IMR-90 (cell line): ENCODE results near the gene JPH4. TPM values are rescaled to one million over a fixed set of nuclear protein-coding genes. Genes with fewer than 3 reads are reported as not detected.

Experiments
- ATAC-seq: fragments of 200-7000 bp; cut with Tn5 transposase; 2 replicates; pipeline ENCODE4 v1.9.1; 2020; ENCODE audit warnings: low read depth, mild to moderate bottlenecking, moderate library complexity
- BruUV-seq: library from RNA; stranded (reverse); fragments of 400-500 nt; replicated peaks from 2 replicates; lab custom pipeline; 2021; lab: Mats Ljungman, UMichigan
- CTCF ChIA-PET: fragments of 300-600 bp; formaldehyde crosslinking; extraction: SDS; loops from one replicate; lab custom pipeline; 2021; ENCODE audit warnings: antibody characterized with exemption; lab: Yijun Ruan, JAX
- POLR2A ChIA-PET: fragments of 300-600 bp; sonication (Branson Sonifier 250); formaldehyde crosslinking; loops from one replicate; lab custom pipeline; 2022; ENCODE audit warnings: antibody characterized with exemption; ENCODE audit not compliant: unreplicated experiment; lab: Charles Lee
- DNase-seq: peaks from one replicate; pipeline ENCODE4 v3.0.0; 2013
- H2AFZ ChIP-seq: replicated peaks from 2 replicates; pipeline ENCODE3; 2013; ENCODE audit warnings: low read length, mild to moderate bottlenecking; ENCODE audit not compliant: poor library complexity
- H2AK5ac ChIP-seq: 2 replicates; pipeline ENCODE4 v1.6.1; 2013; ENCODE audit warnings: low read depth, low read length, inconsistent platforms
- H2AK9ac ChIP-seq: replicated peaks from 2 replicates; pipeline ENCODE3; 2013; ENCODE audit warnings: mild to moderate bottlenecking, low read depth, low read length, moderate library complexity; ENCODE audit not compliant: poor library complexity
- H2BK120ac ChIP-seq: 2 replicates; pipeline ENCODE4 v1.6.1; 2013; ENCODE audit warnings: low read depth, low read length, inconsistent platforms
- H2BK15ac ChIP-seq: 3 replicates; pipeline ENCODE4 v1.6.1; 2013; ENCODE audit warnings: low read depth, low read length, inconsistent platforms
- H2BK20ac ChIP-seq: 2 replicates; pipeline ENCODE4 v1.6.1; 2013; ENCODE audit warnings: low read depth, mild to moderate bottlenecking, inconsistent platforms, low read length, moderate library complexity
- H2BK5ac ChIP-seq: 2 replicates; pipeline ENCODE4 v1.6.1; 2013; ENCODE audit warnings: mild to moderate bottlenecking, low read depth, low read length, inconsistent platforms; ENCODE audit not compliant: poor library complexity, severe bottlenecking
- H3K14ac ChIP-seq: replicated peaks from 2 replicates; pipeline ENCODE4 v1.6.1; 2013; ENCODE audit warnings: low read depth, low read length, inconsistent platforms
- H3K18ac ChIP-seq: 2 replicates; pipeline ENCODE4 v1.6.1; 2013; ENCODE audit warnings: low read depth, low read length, control low read depth
- H3K23ac ChIP-seq: 2 replicates; pipeline ENCODE4 v1.6.1; 2013; ENCODE audit warnings: low read depth, low read length, inconsistent platforms
- H3K27ac ChIP-seq: 2 replicates; pipeline ENCODE4 v1.5.1; 2013; ENCODE audit warnings: mild to moderate bottlenecking, control low read depth, low read length; ENCODE audit not compliant: insufficient read depth
- H3K27me3 ChIP-seq: 2 replicates; pipeline ENCODE4 v1.6.1; 2013; ENCODE audit warnings: low read length; ENCODE audit not compliant: control insufficient read depth, insufficient read depth
- H3K36me3 ChIP-seq: 2 replicates; pipeline ENCODE4 v1.6.1; 2013; ENCODE audit warnings: low read length, mixed read lengths; ENCODE audit not compliant: control insufficient read depth, insufficient read depth
- H3K4ac ChIP-seq: 2 replicates; pipeline ENCODE4 v1.6.1; 2013; ENCODE audit warnings: low read depth, low read length, inconsistent platforms
- H3K4me1 ChIP-seq: 2 replicates; pipeline ENCODE4 v1.6.1; 2013; ENCODE audit warnings: low read length, mixed read lengths; ENCODE audit not compliant: control insufficient read depth, insufficient read depth
- H3K4me2 ChIP-seq: 2 replicates; pipeline ENCODE4 v1.6.1; 2013; ENCODE audit warnings: low read depth, mild to moderate bottlenecking, control low read depth, low read length, moderate library complexity
- H3K4me3 ChIP-seq: 2 replicates; pipeline ENCODE4 v1.5.1; 2013; ENCODE audit warnings: low read depth, mild to moderate bottlenecking, control low read depth, low read length, moderate library complexity; ENCODE audit not compliant: insufficient read depth
- H3K56ac ChIP-seq: 2 replicates; pipeline ENCODE4 v1.6.1; 2013; ENCODE audit warnings: low read length, inconsistent platforms; ENCODE audit not compliant: insufficient read depth; ENCODE audit errors: extremely low read depth
- H3K79me1 ChIP-seq, 2 experiments: 2 replicates each; pipeline ENCODE4 v1.6.1; 2013; ENCODE audit warnings: low read length in 2 of 2, inconsistent platforms in 1 of 2, low read depth in 1 of 2
- H3K9ac ChIP-seq: 2 replicates; pipeline ENCODE4 v1.6.1; 2013; ENCODE audit warnings: low read depth, low read length, control low read depth
- H3K9me1 ChIP-seq: 2 replicates; pipeline ENCODE4 v1.6.1; 2013; ENCODE audit warnings: low read length, inconsistent platforms; ENCODE audit not compliant: insufficient read depth
- H3K9me3 ChIP-seq: 2 replicates; pipeline ENCODE4 v1.6.1; 2013; ENCODE audit warnings: low read length; ENCODE audit not compliant: control insufficient read depth, insufficient read depth
- H4K20me1 ChIP-seq: 2 replicates; pipeline ENCODE4 v1.6.1; 2013; ENCODE audit warnings: low read length, inconsistent platforms; ENCODE audit not compliant: insufficient read depth
- H4K5ac ChIP-seq: 2 replicates; pipeline ENCODE4 v1.6.1; 2013; ENCODE audit warnings: mild to moderate bottlenecking, low read depth, low read length, control low read depth
- H4K8ac ChIP-seq, 2 experiments: 2 replicates each; pipeline ENCODE4 v1.6.1; 2013; ENCODE audit warnings: low read depth in 2 of 2, low read length in 2 of 2, control low read depth in 1 of 2, inconsistent platforms in 1 of 2
- H4K91ac ChIP-seq: 2 replicates; pipeline ENCODE4 v1.6.1; 2013; ENCODE audit warnings: low read depth, low read length, inconsistent platforms; ENCODE audit not compliant: insufficient read depth
- BHLHE40 ChIP-seq: fragments of 150-350 bp; IDR thresholded peaks from 2 replicates; pipeline ENCODE4 v1.6.1; 2016; ENCODE audit warnings: mild to moderate bottlenecking, low read depth, low read length
- CEBPB ChIP-seq: IDR thresholded peaks from 2 replicates; pipeline ENCODE4 v1.6.1; 2012; ENCODE audit warnings: low read depth, low read length, improper control_type of control experiment
- CHD1 ChIP-seq: IDR thresholded peaks from 2 replicates; pipeline ENCODE4 v1.6.1; 2012; ENCODE audit warnings: low read depth, low read length, improper control_type of control experiment
- ELK1 ChIP-seq: fragments of 150-350 bp; IDR thresholded peaks from 2 replicates; pipeline ENCODE4 v1.6.1; 2016; ENCODE audit warnings: low read depth, mild to moderate bottlenecking, low read length, moderate library complexity, borderline replicate concordance
- FOS ChIP-seq: fragments of 150-350 bp; IDR thresholded peaks from 2 replicates; pipeline ENCODE4 v1.6.1; 2016; ENCODE audit warnings: low read depth, low read length
- MAFK ChIP-seq: IDR thresholded peaks from 2 replicates; pipeline ENCODE4 v1.6.1; 2012; ENCODE audit warnings: low read depth, low read length, improper control_type of control experiment
- MAZ ChIP-seq: IDR thresholded peaks from 2 replicates; pipeline ENCODE4 v1.6.1; 2012; ENCODE audit warnings: low read depth, mild to moderate bottlenecking, low read length, improper control_type of control experiment, moderate library complexity, borderline replicate concordance
- MXI1 ChIP-seq: IDR thresholded peaks from 2 replicates; pipeline ENCODE4 v1.6.1; 2012; ENCODE audit warnings: low read depth, mild to moderate bottlenecking, low read length, moderate library complexity, borderline replicate concordance
- NFE2L2 ChIP-seq: fragments of 150-350 bp; IDR thresholded peaks from 2 replicates; pipeline ENCODE4 v1.6.1; 2016; ENCODE audit warnings: low read depth, mild to moderate bottlenecking, low read length
- POLR2A ChIP-seq: IDR thresholded peaks from 2 replicates; pipeline ENCODE4 v1.6.1; 2012; ENCODE audit warnings: mild to moderate bottlenecking, low read depth, low read length
- RAD21 ChIP-seq: IDR thresholded peaks from 2 replicates; pipeline ENCODE4 v1.6.1; 2012; ENCODE audit warnings: low read length, improper control_type of control experiment
- RFX5 ChIP-seq: IDR thresholded peaks from 2 replicates; pipeline ENCODE4 v1.8.0; 2012; ENCODE audit warnings: low read depth, mild to moderate bottlenecking, low read length, moderate library complexity
- SMC3 ChIP-seq: fragments of 150-350 bp; IDR thresholded peaks from 2 replicates; pipeline ENCODE4 v1.6.1; 2016; ENCODE audit warnings: low read depth, mild to moderate bottlenecking, antibody characterized with exemption, low read length, moderate library complexity
- WGBS, 2 experiments: methylation state at CpG; one replicate each; pipeline versions ENCODE4 v1.1.5 to v1.1.7; 2013; ENCODE audit warnings: missing lambda C conversion rate in 2 of 2; ENCODE audit not compliant: insufficient read length in 1 of 2; ENCODE audit errors: extremely low coverage in 2 of 2; 5-methylcytosine and 5-hydroxymethylcytosine counted together
- dilution Hi-C: fragments of 300-500 bp; cut with HindIII; formaldehyde crosslinking; loops from one replicate; pipeline ENCODE4 v1.14.3; 2018; ENCODE audit warnings: low sequenced_read_pairs; ENCODE audit not compliant: unreplicated experiment
- in situ Hi-C: fragments of 300-500 bp; cut with MboI; formaldehyde crosslinking; loops from 3 replicates; pipeline ENCODE4 v1.14.3; 2019; ENCODE audit warnings: low sequenced_read_pairs, inconsistent platforms, mixed read lengths
- intact Hi-C: fragments of 100-400 bp; cut with micrococcal nuclease; formaldehyde crosslinking; loops from 2 replicates; pipeline ENCODE4 v1.10.0; 2022
- polyA plus RNA-seq, 3 experiments: library from polyadenylated mRNA; depleted of rRNA; stranded (reverse); fragments of >200 nt; gene quantifications; 2 replicates each; pipeline ENCODE4 v1.2.3, GENCODE V29; 2012; ENCODE audit warnings: low replicate concordance in 1 of 3
- total RNA-seq: library from RNA; depleted of rRNA; stranded (reverse); fragments of >200 nt; gene quantifications from 2 replicates; pipeline ENCODE4 v1.2.3, GENCODE V29; 2012

JPH4 gene
- total and polyA plus RNA-seq, 2 of the 4 experiments (the other 2 are of a cell fraction), result not detected

- H3K4ac ChIP-seq, result peak overlapping the region; percentile 22; the same call in 1 of the 2 replicates
- ChIA-PET CTCF (no interaction called here), POLR2A (no interaction called here)
- peak overlapping the region; percentile 22 for H4K5ac ChIP-seq
- H3K14ac ChIP-seq, result no peak overlapping the region
- no peak overlapping the region for H2BK120ac ChIP-seq
- no peaks in the 10 kb centered on the region for H4K20me1 ChIP-seq
- peak overlapping the region; percentile 63 for H2AFZ ChIP-seq
- peak overlapping the region; percentile 41 for H3K23ac ChIP-seq
- no peaks in the 10 kb centered on the region for H3K9me3 ChIP-seq
- peak overlapping the region; percentile 51; the same call in 1 of the 2 replicates for H3K27ac ChIP-seq
- peak overlapping the region; percentile 56 for H2AK9ac ChIP-seq
- no peaks in the 10 kb centered on the region; the same call in 1 of the 2 replicates for H3K27me3 ChIP-seq
- peak overlapping the region; percentile 72; the same call in 1 of the 2 replicates for H4K91ac ChIP-seq
- H3K36me3 ChIP-seq, result no peaks in the 10 kb centered on the region
- peaks cover 9% of the 10 kb centered on the region for H3K4me1 ChIP-seq
- WGBS, 2 experiments, result 40% methylated on average over 1 of the region's 2 CpGs; no CpG with 5 or more reads in 1 of the 2 experiments
- no peak for ATAC-seq
- DNase-seq, result no peak
- H3K56ac ChIP-seq, result no peak overlapping the region
- H2BK5ac ChIP-seq, result peak overlapping the region; percentile 69
- H2AK5ac ChIP-seq, result peak overlapping the region; percentile 12; the same call in 1 of the 2 replicates
- no peak overlapping the region for H3K4me3 ChIP-seq
- peak overlapping the region; percentile 32 for H3K4me2 ChIP-seq
- BruUV-seq, result no TSS peak
- no peak overlapping the region for H2BK20ac ChIP-seq
- H3K79me1 ChIP-seq, result no peaks in the 10 kb centered on the region
- intact Hi-C loops, result no loop called here
- H3K9me1 ChIP-seq, result peaks cover 8% of the 10 kb centered on the region
- 0 out of 2 replicates have a peak overlapping the region, but pooled peaks have one; percentile 2 for H3K9ac ChIP-seq
- H2BK15ac ChIP-seq, result peak overlapping the region; percentile 31; the same call in 2 of the 3 replicates
- peak overlapping the region in 1 of 2 experiments; percentile 56; a peak in 1 of 4 replicates for H4K8ac ChIP-seq
- TF ChIP-seq BHLHE40 (no peak), POLR2A (no peak), RAD21 (no peak), CHD1 (no peak), MAFK (no peak), CEBPB (no peak), SMC3 (no peak), MAZ (no peak), RFX5 (no peak), NFE2L2 (no peak), ELK1 (no peak), FOS (no peak), MXI1 (no peak)
- in situ Hi-C loops, result no loop called here
- dilution Hi-C loops, result no loop called here
- H3K18ac ChIP-seq, result peak overlapping the region; percentile 37; the same call in 1 of the 2 replicates
These were observed 30.7 kb downstream of the JPH4 start for GRCh38 chr14:23547924-23548323.
